Fibroblast of upper back skin (primary cell): Measurements from ENCODE around the gene CCT2.

Experiments used
- DNase-seq: peaks from one replicate; pipeline ENCODE4 v3.0.0-alpha.2; 2013

The CCT2 gene

GRCh38 chr12:69585189-69586062, at the start of gene CCT2:
Gene CCT2 (plus strand): TSS chr12:69585459. CDS start chr12:69585522, 63 bp downstream.
- DNase-seq: peak; percentile 95

GRCh38 chr12:69540987-69541386, 44.3 kb upstream of the CCT2 start:
- DNase-seq: peak; percentile 80

GRCh38 chr12:69544087-69544486, 41.2 kb upstream of the CCT2 start:
- DNase-seq: no peak

- DNase-seq: peak; percentile 9
These were observed 40.2 kb upstream of the CCT2 start for GRCh38 chr12:69545081-69545480.

GRCh38 chr12:69546693-69547438, 38.4 kb upstream of the CCT2 start:
- no peak for DNase-seq

GRCh38 chr12:69548687-69549086, 36.6 kb upstream of the CCT2 start:
- DNase-seq: no peak

GRCh38 chr12:69550569-69551350, 34.5 kb upstream of the CCT2 start:
- no peak for DNase-seq

- DNase-seq: peak; percentile 63
These were observed 31.5 kb upstream of the CCT2 start for GRCh38 chr12:69553628-69554248.

- DNase-seq: peak; percentile 98
These were observed 29.8 kb upstream of the CCT2 start for GRCh38 chr12:69555461-69555860.

- no peak for DNase-seq
These were observed 28.9 kb upstream of the CCT2 start for GRCh38 chr12:69556383-69556782.

- no peak for DNase-seq
These were observed 22.0 kb upstream of the CCT2 start for GRCh38 chr12:69563166-69563762.

- no peak for DNase-seq
These were observed 18.7 kb upstream of the CCT2 start for GRCh38 chr12:69566603-69567002.

GRCh38 chr12:69569236-69569635, 16.0 kb upstream of the CCT2 start:
- peak; percentile 65 for DNase-seq

- DNase-seq: peak; percentile 82
These were observed 15.2 kb upstream of the CCT2 start for GRCh38 chr12:69570000-69570516.

- peak; percentile 66 for DNase-seq
These were observed 14.5 kb upstream of the CCT2 start for GRCh38 chr12:69570545-69571399.

GRCh38 chr12:69575346-69575745, 9.9 kb upstream of the CCT2 start:
- peak; percentile 16 for DNase-seq

GRCh38 chr12:69578283-69578682, 7.0 kb upstream of the CCT2 start:
- no peak for DNase-seq

- DNase-seq: no peak
These were observed 6.2 kb upstream of the CCT2 start for GRCh38 chr12:69579029-69579428.

- no peak for DNase-seq
These were observed 5.2 kb upstream of the CCT2 start for GRCh38 chr12:69580074-69580473.

GRCh38 chr12:69583203-69583602, 2.1 kb upstream of the CCT2 start:
- DNase-seq: no peak

- no peak for DNase-seq
These were observed 3.3 kb downstream of the CCT2 start for GRCh38 chr12:69588527-69588926.
